H1 (cell line): Measurements from ENCODE around the gene SLC2A1. TPM values are rescaled to one million over a fixed set of nuclear protein-coding genes. Genes with fewer than 3 reads are reported as not detected.

Experiments
- CTCF ChIA-PET: fragments of 300-600 bp; sonication (Branson Sonifier 250); formaldehyde crosslinking; loops from one replicate; lab custom pipeline; 2021; ENCODE audit not compliant: partially characterized antibody; lab: Charles Lee
- POLR2A ChIA-PET: fragments of 300-600 bp; sonication (Branson Sonifier 250); formaldehyde crosslinking; loops from one replicate; lab custom pipeline; 2021; ENCODE audit warnings: inconsistent platforms; ENCODE audit not compliant: partially characterized antibody; lab: Charles Lee
- DNase-seq, 2 experiments: peaks; one replicate each; pipeline versions ENCODE4 v3.0.0 to v3.0.0-alpha.2; 2010 to 2022; ENCODE audit warnings: low spot score in 2 of 2, low read depth in 1 of 2, mixed read lengths in 1 of 2
- FAIRE-seq: peaks from 2 replicates; lab custom pipeline; 2011; peaks lifted over from hg19 to GRCh38; lab: Jason Lieb, UNC
- H2AFZ ChIP-seq: 2 replicates; pipeline ENCODE4 v1.8.1; 2012; ENCODE audit warnings: low read length, inconsistent platforms
- H2AK5ac ChIP-seq: 2 replicates; pipeline ENCODE4 v1.6.1; 2013; ENCODE audit warnings: low read depth, low read length
- H2BK120ac ChIP-seq: replicated peaks from 2 replicates; pipeline ENCODE3; 2013; ENCODE audit warnings: low read depth, low read length, inconsistent platforms
- H2BK12ac ChIP-seq: 2 replicates; pipeline ENCODE4 v1.6.1; 2013; ENCODE audit warnings: low read depth, low read length
- H2BK15ac ChIP-seq: 2 replicates; pipeline ENCODE4 v1.6.1; 2013; ENCODE audit warnings: low read length
- H2BK20ac ChIP-seq: 2 replicates; pipeline ENCODE4 v1.6.1; 2013; ENCODE audit warnings: low read length
- H2BK5ac ChIP-seq: 2 replicates; pipeline ENCODE4 v1.6.1; 2013; ENCODE audit warnings: low read depth, low read length
- H3K14ac ChIP-seq: 2 replicates; pipeline ENCODE4 v1.6.1; 2013; ENCODE audit warnings: inconsistent platforms; ENCODE audit not compliant: insufficient read length
- H3K18ac ChIP-seq: 2 replicates; pipeline ENCODE4 v1.6.1; 2013; ENCODE audit warnings: low read length; ENCODE audit errors: extremely low read depth
- H3K23ac ChIP-seq: 2 replicates; pipeline ENCODE4 v1.6.1; 2013; ENCODE audit warnings: inconsistent platforms; ENCODE audit not compliant: insufficient read length
- H3K23me2 ChIP-seq: 2 replicates; pipeline ENCODE4 v1.6.1; 2013; ENCODE audit warnings: low read depth, low read length
- H3K27ac ChIP-seq: 2 replicates; pipeline ENCODE4 v1.6.1; 2011; ENCODE audit warnings: low read depth, low read length, inconsistent platforms
- H3K27me3 ChIP-seq, 4 experiments: replicated peaks in 1 of 4; 1 replicate in 1 of 4; 2 replicates in 3 of 4; pipeline versions ENCODE4 v1.6.1 to v1.8.1; 2011 to 2013; ENCODE audit warnings: low read length in 3 of 4, mild to moderate bottlenecking in 3 of 4, inconsistent platforms in 2 of 4, mixed read lengths in 2 of 4, moderate library complexity in 1 of 4; ENCODE audit not compliant: control insufficient read depth in 3 of 4, insufficient read depth in 3 of 4; ENCODE audit errors: extremely low read depth in 1 of 4
- H3K36me3 ChIP-seq, 4 experiments: 2 replicates each; pipeline versions ENCODE4 v1.6.1 to v1.8.1; 2011 to 2013; ENCODE audit warnings: mild to moderate bottlenecking in 4 of 4, low read length in 3 of 4, moderate library complexity in 2 of 4, control low read depth in 1 of 4, inconsistent platforms in 1 of 4; ENCODE audit not compliant: insufficient read depth in 4 of 4, control insufficient read depth in 2 of 4
- H3K4ac ChIP-seq: replicated peaks from 2 replicates; pipeline ENCODE3; 2013; ENCODE audit warnings: low read length, low read depth, mixed read lengths, inconsistent platforms; ENCODE audit not compliant: insufficient read length
- H3K4me1 ChIP-seq, 4 experiments: replicated peaks in 1 of 4; 1 replicate in 1 of 4; 2 replicates in 3 of 4; pipeline versions ENCODE4 v1.6.1 to v1.8.1; 2011 to 2013; ENCODE audit warnings: low read length in 3 of 4, inconsistent platforms in 2 of 4, mixed read lengths in 1 of 4; ENCODE audit not compliant: insufficient read depth in 4 of 4, control insufficient read depth in 3 of 4
- H3K4me2 ChIP-seq, 2 experiments: 2 replicates each; pipeline versions ENCODE4 v1.6.1 to v1.8.1; 2011 to 2013; ENCODE audit warnings: low read depth in 2 of 2, low read length in 2 of 2, control low read depth in 1 of 2, inconsistent platforms in 1 of 2, mild to moderate bottlenecking in 1 of 2; ENCODE audit not compliant: insufficient read depth in 1 of 2
- H3K4me3 ChIP-seq, 4 experiments: fragments of 200-600, 300-600 bp in 1 of 4; sonication (generic), shearing (Covaris generic), sonication (Bioruptor Twin) in 1 of 4; 2 replicates each; pipeline versions ENCODE4 v1.5.1 to v1.8.1; 2011 to 2016; ENCODE audit warnings: low read length in 4 of 4, low read depth in 3 of 4, control low read depth in 2 of 4, inconsistent platforms in 2 of 4, mild to moderate bottlenecking in 2 of 4, mixed read lengths in 1 of 4, moderate library complexity in 1 of 4; ENCODE audit not compliant: insufficient read depth in 2 of 4; ENCODE audit errors: extremely low read depth in 1 of 4
- H3K56ac ChIP-seq: replicated peaks from 2 replicates; pipeline ENCODE3; 2013; ENCODE audit warnings: low read depth, mild to moderate bottlenecking, mixed read lengths, low read length, inconsistent platforms; ENCODE audit not compliant: insufficient read length
- H3K79me1 ChIP-seq: 2 replicates; pipeline ENCODE4 v1.6.1; 2013; ENCODE audit warnings: low read depth, low read length, control low read depth
- H3K79me2 ChIP-seq, 2 experiments: 2 replicates each; pipeline versions ENCODE4 v1.6.1 to v1.8.1; 2012 to 2013; ENCODE audit warnings: low read length in 2 of 2, mild to moderate bottlenecking in 2 of 2, inconsistent platforms in 1 of 2; ENCODE audit not compliant: insufficient read depth in 2 of 2, control insufficient read depth in 1 of 2
- H3K9ac ChIP-seq, 4 experiments: replicated peaks in 1 of 4; 1 replicate in 1 of 4; 2 replicates in 3 of 4; pipeline versions ENCODE4 v1.6.1 to v1.8.1; 2011 to 2013; ENCODE audit warnings: low read depth in 3 of 4, low read length in 3 of 4, control low read depth in 2 of 4, mild to moderate bottlenecking in 2 of 4, moderate library complexity in 2 of 4, inconsistent platforms in 1 of 4; ENCODE audit errors: extremely low read depth in 1 of 4
- H3K9me3 ChIP-seq, 2 experiments: 2 replicates each; pipeline versions ENCODE4 v1.6.1 to v1.8.1; 2012 to 2013; ENCODE audit warnings: mild to moderate bottlenecking in 2 of 2, moderate library complexity in 2 of 2, control low read depth in 1 of 2, inconsistent platforms in 1 of 2, low read depth in 1 of 2, low read length in 1 of 2, mixed read lengths in 1 of 2; ENCODE audit not compliant: insufficient read depth in 2 of 2
- H4K20me1 ChIP-seq, 2 experiments: replicated peaks in 1 of 2; 2 replicates each; pipeline versions ENCODE3 to v1.8.1; 2011 to 2013; ENCODE audit warnings: inconsistent platforms in 2 of 2, low read length in 2 of 2, mild to moderate bottlenecking in 1 of 2; ENCODE audit not compliant: insufficient read depth in 2 of 2, control insufficient read depth in 1 of 2
- H4K5ac ChIP-seq: 2 replicates; pipeline ENCODE4 v1.6.1; 2013; ENCODE audit warnings: low read length, low read depth, mixed read lengths, inconsistent platforms; ENCODE audit not compliant: insufficient read length
- H4K8ac ChIP-seq: 2 replicates; pipeline ENCODE4 v1.8.0; 2013; ENCODE audit warnings: mild to moderate bottlenecking, moderate library complexity, low read length, inconsistent platforms; ENCODE audit not compliant: insufficient read depth; ENCODE audit errors: extremely low read depth
- H4K91ac ChIP-seq: replicated peaks from 2 replicates; pipeline ENCODE3; 2013; ENCODE audit warnings: low read length, mixed read lengths, inconsistent platforms; ENCODE audit not compliant: insufficient read length
- GTF2F1 ChIP-seq: IDR thresholded peaks from 2 replicates; pipeline ENCODE4 v1.6.1; 2012; ENCODE audit warnings: low read depth, low read length, improper control_type of control experiment, borderline replicate concordance
- HDAC6 ChIP-seq: IDR thresholded peaks from one replicate; pipeline ENCODE4 v1.7.1; 2012; ENCODE audit warnings: low read depth, mild to moderate bottlenecking, inconsistent platforms, low read length, moderate library complexity
- POLR2AphosphoS5 ChIP-seq: IDR thresholded peaks from 2 replicates; pipeline ENCODE4 v1.6.1; 2011; ENCODE audit warnings: low read depth, low read length
- RBBP5 ChIP-seq: IDR thresholded peaks from 2 replicates; pipeline ENCODE4 v1.7.1; 2012; ENCODE audit warnings: low read depth, mild to moderate bottlenecking, inconsistent platforms, low read length, moderate library complexity, borderline replicate concordance
- RFX5 ChIP-seq: IDR thresholded peaks from 2 replicates; pipeline ENCODE4 v1.6.1; 2011; ENCODE audit warnings: low read depth, low read length, improper control_type of control experiment, borderline replicate concordance
- RNF2 ChIP-seq: fragments of 200-900, 300-1000 bp; sonication (generic); IDR thresholded peaks from 2 replicates; pipeline ENCODE4 v1.7.1; 2016; ENCODE audit warnings: borderline replicate concordance, low read depth, mild to moderate bottlenecking, antibody characterized with exemption, low read length; ENCODE audit not compliant: poor library complexity, severe bottlenecking; ENCODE audit errors: missing control alignments
- SUZ12 ChIP-seq: fragments of 200-600 bp; sonication (generic); IDR thresholded peaks from 2 replicates; pipeline ENCODE4 v1.6.1; 2012; ENCODE audit warnings: mild to moderate bottlenecking, inconsistent platforms, low read length, moderate library complexity, mixed read lengths
- WGBS, 2 experiments: shearing (Covaris generic) in 1 of 2; methylation state at CpG; one replicate each; pipeline versions ENCODE4 v1.1.6 to v1.1.7; 2013 to 2015; ENCODE audit warnings: low lambda C conversion rate in 2 of 2, mixed read lengths in 2 of 2, inconsistent platforms in 1 of 2, low coverage in 1 of 2, missing lambda C conversion rate in 1 of 2; ENCODE audit not compliant: insufficient replicate concordance in 2 of 2, insufficient coverage in 1 of 2, insufficient read length in 1 of 2; ENCODE audit errors: extremely low coverage in 1 of 2, missing lambda C conversion rate in 1 of 2; 5-methylcytosine and 5-hydroxymethylcytosine counted together
- polyA plus RNA-seq, 7 experiments: library from polyadenylated mRNA; depleted of rRNA in 3 of 7; stranded (reverse) in 5 of 7; unstranded in 2 of 7; fragments of >200 nt in 5 of 7; fragments of 200-250 nt in 2 of 7; gene quantifications; 1 replicate in 5 of 7; 2 replicates in 1 of 7; 4 replicates in 1 of 7; pipeline versions ENCODE4 v1.2.1 to v1.2.3, GENCODE V29; 2011 to 2013; ENCODE audit warnings: missing spikeins in 2 of 7, mixed read lengths in 2 of 7
- total RNA-seq: library from RNA; stranded (reverse); fragmentation: NEBNext Ultra II Directional; extraction: Animal tissue kit (Norgen Biotek cat#: 25700); gene quantifications from 2 replicates; pipeline ENCODE4 v1.2.1, GENCODE V29; 2021
- TF ChIP-seq, protein P1 (sequence below): IDR thresholded peaks from 2 replicates; pipeline ENCODE4 v1.6.1; 2012; ENCODE audit warnings: low read length, inconsistent platforms
- TF ChIP-seq, protein P2 (sequence below): IDR thresholded peaks from 2 replicates; pipeline ENCODE4 v1.6.1; 2012; ENCODE audit warnings: inconsistent platforms
- TF ChIP-seq, protein P3 (sequence below): IDR thresholded peaks from 2 replicates; pipeline ENCODE4 v1.6.1; 2011; ENCODE audit warnings: low read depth, mild to moderate bottlenecking, low read length; ENCODE audit not compliant: insufficient read depth

The SLC2A1 gene
- total and polyA plus RNA-seq, 2 of the 8 experiments (the other 6 are each of a cell fraction or from before 2014, with no cell fraction given): 230 to 308 TPM

DNA sequence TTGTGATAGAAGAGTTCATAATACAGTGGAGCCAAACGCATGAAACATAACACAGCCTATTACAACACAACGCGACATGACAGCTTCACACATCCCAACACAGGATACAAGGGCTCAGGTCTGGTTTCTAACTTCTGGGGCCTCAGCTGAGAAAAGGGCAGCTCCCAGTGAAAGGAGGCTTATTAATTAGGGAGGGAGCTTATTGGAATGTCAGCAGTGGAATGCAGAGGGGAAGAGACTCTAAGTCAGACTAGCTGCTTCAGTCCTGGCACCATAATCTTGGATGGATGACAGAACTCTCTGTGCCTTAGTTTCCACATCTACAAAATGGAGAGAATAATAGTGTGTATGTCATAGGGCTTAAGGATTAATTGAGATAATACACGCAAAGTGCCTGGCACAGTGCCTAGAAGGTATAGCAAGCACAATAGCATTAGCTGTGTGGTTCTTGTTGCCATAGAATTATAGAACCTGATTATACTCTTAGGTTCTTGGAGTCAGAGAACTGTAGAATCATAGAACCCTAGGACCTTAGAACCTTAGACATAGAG, 22.7 kb upstream of the SLC2A1 start:
- Histone ChIP-seq H3K4me2 (no peak overlapping the region), H3K27me3 (no peaks in the 10 kb centered on the region), H2BK120ac (no peak overlapping the region), H2AK5ac (no peak overlapping the region), H3K4me1 (peaks cover 6 to 12% (median 11%) of the 10 kb centered on the region in 4 experiments), H2BK20ac (no peak overlapping the region), H3K27ac (no peak overlapping the region), H3K23me2 (no peaks in the 10 kb centered on the region), H3K9me3 (no peaks in the 10 kb centered on the region), H4K8ac (no peak overlapping the region), H4K91ac (no peak overlapping the region), H4K5ac (no peak overlapping the region), H3K56ac (no peak overlapping the region), H3K4me3 (no peak overlapping the region), H3K23ac (no peak overlapping the region), H3K79me2 (no peaks in the 10 kb centered on the region), H2AFZ (no peak overlapping the region), H2BK12ac (no peak overlapping the region), H2BK5ac (no peak overlapping the region), H4K20me1 (no peaks in the 10 kb centered on the region), H3K14ac (no peak overlapping the region), H3K79me1 (peaks cover 3% of the 10 kb centered on the region; the same call in 1 of the 2 replicates), H2BK15ac (no peak overlapping the region), H3K18ac (no peak overlapping the region), H3K9ac (no peak overlapping the region), H3K36me3 (peaks cover 0 to 10% (median 0%) of the 10 kb centered on the region in 4 experiments; a peak in 2 of 8 replicates), H3K4ac (no peak overlapping the region)
- ChIA-PET POLR2A (interaction anchor here (0.9 to 17.0 kb wide), 6 partner anchors 11 to 25 kb away, joined by 3 to 95 read pairs (median 4); no protein-coding TSS in a partner anchor), CTCF (interaction anchor here (0.7 to 3.1 kb wide), 2 partner anchors 92 to 953 kb away, joined by 3 to 12 read pairs; no protein-coding TSS in a partner anchor)
- FAIRE-seq (no peak), DNase-seq (no peak)
- WGBS, 2 experiments: 79% methylated on average over 4 of the region's 4 CpGs; no CpG with 5 or more reads in 1 of the 2 experiments
- TF ChIP-seq HDAC6 (no peak), RFX5 (no peak), RNF2 (no peak), POLR2AphosphoS5 (no peak), RBBP5 (no peak), GTF2F1 (no peak), SUZ12 (no peak)
- TF ChIP-seq, protein P1, sequence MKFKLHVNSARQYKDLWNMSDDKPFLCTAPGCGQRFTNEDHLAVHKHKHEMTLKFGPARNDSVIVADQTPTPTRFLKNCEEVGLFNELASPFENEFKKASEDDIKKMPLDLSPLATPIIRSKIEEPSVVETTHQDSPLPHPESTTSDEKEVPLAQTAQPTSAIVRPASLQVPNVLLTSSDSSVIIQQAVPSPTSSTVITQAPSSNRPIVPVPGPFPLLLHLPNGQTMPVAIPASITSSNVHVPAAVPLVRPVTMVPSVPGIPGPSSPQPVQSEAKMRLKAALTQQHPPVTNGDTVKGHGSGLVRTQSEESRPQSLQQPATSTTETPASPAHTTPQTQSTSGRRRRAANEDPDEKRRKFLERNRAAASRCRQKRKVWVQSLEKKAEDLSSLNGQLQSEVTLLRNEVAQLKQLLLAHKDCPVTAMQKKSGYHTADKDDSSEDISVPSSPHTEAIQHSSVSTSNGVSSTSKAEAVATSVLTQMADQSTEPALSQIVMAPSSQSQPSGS: no peak
- TF ChIP-seq, protein P2, sequence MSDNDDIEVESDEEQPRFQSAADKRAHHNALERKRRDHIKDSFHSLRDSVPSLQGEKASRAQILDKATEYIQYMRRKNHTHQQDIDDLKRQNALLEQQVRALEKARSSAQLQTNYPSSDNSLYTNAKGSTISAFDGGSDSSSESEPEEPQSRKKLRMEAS: no peak
- TF ChIP-seq, protein P3, sequence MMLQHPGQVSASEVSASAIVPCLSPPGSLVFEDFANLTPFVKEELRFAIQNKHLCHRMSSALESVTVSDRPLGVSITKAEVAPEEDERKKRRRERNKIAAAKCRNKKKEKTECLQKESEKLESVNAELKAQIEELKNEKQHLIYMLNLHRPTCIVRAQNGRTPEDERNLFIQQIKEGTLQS: no peak
